Hepatocyte (in vitro differentiated cells): ENCODE measurements around the gene SPOCK2. TPM values are rescaled to one million over a fixed set of nuclear protein-coding genes. Genes with fewer than 3 reads are reported as not detected.
"Not testable (repeated sequence)": the region's sequence is repeated elsewhere in the genome, so short reads cannot be mapped to it uniquely, and the experiment has no call there.

Source experiments
- DNase-seq: peaks from one replicate; pipeline ENCODE4 v3.0.0-alpha.2; 2016; ENCODE audit warnings: low spot score
- H2AFZ ChIP-seq: fragments of 200-600 bp; sonication (generic); 2 replicates; pipeline ENCODE4 v1.6.0; 2016; ENCODE audit warnings: antibody characterized with exemption, mild to moderate bottlenecking
- H3K27ac ChIP-seq: fragments of 200-600 bp; sonication (generic); 2 replicates; pipeline ENCODE4 v1.5.1; 2016; ENCODE audit warnings: mild to moderate bottlenecking
- H3K27me3 ChIP-seq: fragments of 200-600 bp; sonication (generic); 2 replicates; pipeline ENCODE4 v1.6.1; 2016
- H3K36me3 ChIP-seq: fragments of 200-600 bp; sonication (generic); replicated peaks from 2 replicates; pipeline ENCODE4 v1.5.1; 2016; ENCODE audit warnings: low read depth; ENCODE audit not compliant: insufficient read depth
- H3K4me1 ChIP-seq: fragments of 200-600 bp; sonication (generic); 2 replicates; pipeline ENCODE4 v1.5.1; 2016; ENCODE audit warnings: mild to moderate bottlenecking, moderate library complexity; ENCODE audit not compliant: insufficient read depth
- H3K4me2 ChIP-seq: fragments of 200-600 bp; sonication (generic); 2 replicates; pipeline ENCODE4 v1.6.0; 2016
- H3K4me3 ChIP-seq: fragments of 200-600 bp; sonication (generic); 2 replicates; pipeline ENCODE4 v1.5.1; 2016; ENCODE audit warnings: mild to moderate bottlenecking
- H3K79me2 ChIP-seq: fragments of 200-600 bp; sonication (generic); 2 replicates; pipeline ENCODE4 v1.6.0; 2017; ENCODE audit warnings: mild to moderate bottlenecking
- H3K9me2 ChIP-seq: fragments of 200-600 bp; sonication (generic); replicated peaks from 2 replicates; pipeline ENCODE4 v1.6.0; 2017; ENCODE audit warnings: mild to moderate bottlenecking; ENCODE audit not compliant: insufficient read depth
- H3K9me3 ChIP-seq: fragments of 200-600 bp; sonication (generic); 2 replicates; pipeline ENCODE4 v1.5.1; 2016; ENCODE audit warnings: low read depth, mild to moderate bottlenecking
- H4K20me1 ChIP-seq: fragments of 200-600 bp; sonication (generic); 2 replicates; pipeline ENCODE4 v1.6.0; 2016; ENCODE audit warnings: mild to moderate bottlenecking; ENCODE audit not compliant: insufficient read depth, poor library complexity, severe bottlenecking
- EZH2 ChIP-seq: fragments of 200-600 bp; sonication (generic); IDR thresholded peaks from 2 replicates; pipeline ENCODE4 v1.6.1; 2016; ENCODE audit warnings: antibody characterized with exemption, mild to moderate bottlenecking, borderline replicate concordance
- EZH2phosphoT487 ChIP-seq: fragments of 200-600 bp; sonication (generic); IDR thresholded peaks from one replicate; pipeline ENCODE4 v1.6.1; 2018; ENCODE audit warnings: antibody characterized with exemption, mild to moderate bottlenecking, low read depth, moderate library complexity; ENCODE audit not compliant: unreplicated experiment, severe bottlenecking
- WGBS: methylation state at CpG from one replicate; pipeline ENCODE4 v1.1.6; 2016; ENCODE audit warnings: low lambda C conversion rate; ENCODE audit errors: missing lambda C conversion rate; 5-methylcytosine and 5-hydroxymethylcytosine counted together
- polyA plus RNA-seq: library from polyadenylated mRNA; unstranded; fragments of >200 nt; fragmentation: Nextera tagmentation; extraction: Ambion mirVana; gene quantifications from 2 replicates; pipeline ENCODE4 v1.2.1, GENCODE V29; 2016
- total RNA-seq: library from RNA; depleted of rRNA; stranded (reverse); fragments of >200 nt; gene quantifications from 2 replicates; pipeline ENCODE4 v1.2.3, GENCODE V29; 2014
- TF ChIP-seq, protein P1 (sequence below): fragments of 200-600 bp; sonication (generic); IDR thresholded peaks from 2 replicates; pipeline ENCODE4 v1.5.1; 2016; ENCODE audit warnings: antibody characterized with exemption, mild to moderate bottlenecking; ENCODE audit not compliant: poor library complexity

SPOCK2 gene
- total and polyA plus RNA-seq, 2 experiments from 2014 or later = 3.0 to 3.1 TPM

DNA sequence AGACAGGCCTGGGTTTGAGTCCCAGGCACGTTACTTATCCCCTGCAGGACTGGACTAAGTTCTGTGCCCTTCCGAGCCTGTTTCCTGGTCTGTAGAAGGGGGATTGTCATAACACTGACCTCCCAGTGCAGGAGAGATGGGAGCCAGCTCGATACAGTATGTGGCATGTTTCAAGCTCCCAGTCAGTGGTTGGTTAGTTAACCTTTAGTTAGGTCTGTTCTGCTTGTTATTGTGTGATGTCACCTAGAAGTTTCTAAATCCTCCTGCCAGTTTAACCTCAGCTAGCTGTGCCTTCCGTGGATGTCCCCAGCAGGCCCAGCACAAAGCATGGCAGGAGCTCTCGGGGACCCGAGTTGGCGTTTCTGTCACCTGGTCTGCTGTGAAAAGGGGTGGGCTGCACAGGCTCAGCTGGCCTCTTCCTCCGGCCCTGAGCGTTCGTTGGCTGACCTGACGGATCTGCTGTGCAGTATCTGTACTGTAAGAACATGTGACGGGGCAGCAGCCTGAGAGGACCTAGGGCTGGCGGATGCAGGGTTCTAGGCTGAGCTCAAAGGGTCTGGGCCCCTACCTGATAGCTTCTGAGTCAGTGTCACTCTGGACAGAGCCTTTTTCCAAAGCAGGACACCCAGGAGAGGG, 53.0 kb downstream of the SPOCK2 start:
- Histone ChIP-seq H3K4me2 (no peak overlapping the region), H3K27ac (no peak overlapping the region), H3K36me3 (no peaks in the 10 kb centered on the region), H3K4me1 (peaks cover 19% of the 10 kb centered on the region), H3K79me2 (no peaks in the 10 kb centered on the region), H3K9me3 (no peaks in the 10 kb centered on the region), H4K20me1 (no peaks in the 10 kb centered on the region), H3K27me3 (no peaks in the 10 kb centered on the region), H2AFZ (no peak overlapping the region), H3K4me3 (no peak overlapping the region), H3K9me2 (no peaks in the 10 kb centered on the region)
- TF ChIP-seq, protein P1, sequence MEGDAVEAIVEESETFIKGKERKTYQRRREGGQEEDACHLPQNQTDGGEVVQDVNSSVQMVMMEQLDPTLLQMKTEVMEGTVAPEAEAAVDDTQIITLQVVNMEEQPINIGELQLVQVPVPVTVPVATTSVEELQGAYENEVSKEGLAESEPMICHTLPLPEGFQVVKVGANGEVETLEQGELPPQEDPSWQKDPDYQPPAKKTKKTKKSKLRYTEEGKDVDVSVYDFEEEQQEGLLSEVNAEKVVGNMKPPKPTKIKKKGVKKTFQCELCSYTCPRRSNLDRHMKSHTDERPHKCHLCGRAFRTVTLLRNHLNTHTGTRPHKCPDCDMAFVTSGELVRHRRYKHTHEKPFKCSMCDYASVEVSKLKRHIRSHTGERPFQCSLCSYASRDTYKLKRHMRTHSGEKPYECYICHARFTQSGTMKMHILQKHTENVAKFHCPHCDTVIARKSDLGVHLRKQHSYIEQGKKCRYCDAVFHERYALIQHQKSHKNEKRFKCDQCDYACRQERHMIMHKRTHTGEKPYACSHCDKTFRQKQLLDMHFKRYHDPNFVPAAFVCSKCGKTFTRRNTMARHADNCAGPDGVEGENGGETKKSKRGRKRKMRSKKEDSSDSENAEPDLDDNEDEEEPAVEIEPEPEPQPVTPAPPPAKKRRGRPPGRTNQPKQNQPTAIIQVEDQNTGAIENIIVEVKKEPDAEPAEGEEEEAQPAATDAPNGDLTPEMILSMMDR = no peak
- no peak for TF ChIP-seq EZH2
- WGBS = 86% methylated on average over 13 of the region's 13 CpGs
- no peak for DNase-seq

GRCh38 chr10:72034761-72035160, 53.6 kb downstream of the SPOCK2 start:
- H3K79me2 ChIP-seq = no peaks in the 10 kb centered on the region
- WGBS = 97% methylated on average over 4 of the region's 4 CpGs
- no peaks in the 10 kb centered on the region for H3K27me3 ChIP-seq
- no peaks in the 10 kb centered on the region for H3K9me3 ChIP-seq
- no peak overlapping the region for H3K4me3 ChIP-seq
- peaks cover 23% of the 10 kb centered on the region for H3K4me1 ChIP-seq
- H4K20me1 ChIP-seq = no peaks in the 10 kb centered on the region
- H3K9me2 ChIP-seq = no peaks in the 10 kb centered on the region
- no peaks in the 10 kb centered on the region for H3K36me3 ChIP-seq
- no peak overlapping the region for H2AFZ ChIP-seq
- DNase-seq = no peak
- no peak overlapping the region for H3K27ac ChIP-seq
- H3K4me2 ChIP-seq = no peak overlapping the region
- TF ChIP-seq, protein P1 = no peak
- no peak for TF ChIP-seq EZH2
- no peak for TF ChIP-seq EZH2phosphoT487

- Histone ChIP-seq H3K27ac (no peak overlapping the region), H3K4me3 (no peak overlapping the region), H2AFZ (no peak overlapping the region), H3K9me3 (no peaks in the 10 kb centered on the region), H3K4me1 (peaks cover 30% of the 10 kb centered on the region), H3K36me3 (no peaks in the 10 kb centered on the region), H3K79me2 (no peaks in the 10 kb centered on the region), H3K4me2 (no peak overlapping the region), H4K20me1 (no peaks in the 10 kb centered on the region), H3K27me3 (no peaks in the 10 kb centered on the region), H3K9me2 (no peaks in the 10 kb centered on the region)
- DNase-seq = no peak
- TF ChIP-seq, protein P1 = no peak
- TF ChIP-seq EZH2phosphoT487 (no peak), EZH2 (no peak)
- WGBS = 83% methylated on average over 12 of the region's 12 CpGs
Observed at GRCh38 chr10:72034040-72034499, 54.3 kb downstream of the SPOCK2 start.

DNA sequence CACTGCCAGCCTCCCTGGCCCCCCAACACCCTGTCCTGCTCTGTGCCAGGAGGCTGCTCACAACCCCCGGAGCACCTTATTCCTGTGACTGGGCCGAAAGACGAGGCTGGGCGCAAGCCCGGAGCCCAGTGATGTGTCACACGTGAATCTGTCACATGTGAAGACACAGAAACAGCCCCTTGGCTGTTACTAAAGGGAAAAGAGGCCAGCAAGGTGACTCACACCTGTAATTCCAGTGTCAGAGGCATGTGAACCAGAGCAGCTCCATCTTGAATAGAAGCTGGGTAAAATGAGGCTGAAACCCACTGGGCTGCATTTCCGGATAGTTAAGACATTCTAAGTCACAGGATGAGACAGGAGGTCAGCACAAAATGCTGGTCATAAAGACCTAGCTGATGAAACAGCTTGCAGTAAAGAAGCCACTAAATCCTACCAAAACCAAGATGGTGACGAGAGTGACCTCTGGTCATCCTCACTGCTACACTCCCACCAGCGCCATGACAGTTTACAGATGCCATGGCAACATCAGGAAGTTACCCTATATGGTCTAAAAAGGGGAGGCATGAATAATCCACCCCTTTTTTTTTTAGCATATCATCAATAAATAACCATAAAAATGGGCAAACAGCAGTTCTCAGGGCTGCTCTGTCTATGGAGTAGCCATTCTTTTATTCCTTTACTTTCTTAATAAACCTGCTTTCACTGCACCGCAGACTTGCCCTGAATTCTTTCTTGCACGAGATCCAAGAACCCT, 55.8 kb downstream of the SPOCK2 start:
- not testable (repeated sequence) for DNase-seq, H4K20me1 ChIP-seq, H3K36me3 ChIP-seq, H3K4me3 ChIP-seq, H3K79me2 ChIP-seq, H3K27ac ChIP-seq, H3K4me2 ChIP-seq, H3K9me2 ChIP-seq, H3K27me3 ChIP-seq, H2AFZ ChIP-seq, H3K9me3 ChIP-seq
- WGBS = 81% methylated on average over 11 of the region's 11 CpGs
- H3K4me1 ChIP-seq = peaks cover 37% of the 10 kb centered on the region
